Measurements from ENCODE around the gene APRT. TPM values are rescaled to one million over a fixed set of nuclear protein-coding genes. Genes with fewer than 3 reads are reported as not detected.

Gene APRT
- total and polyA plus RNA-seq, 9 of the 15 experiments (the other 6 are each of a cell fraction or from before 2014, with no cell fraction given), result 41.7 to 409 (median 146) TPM

DNA sequence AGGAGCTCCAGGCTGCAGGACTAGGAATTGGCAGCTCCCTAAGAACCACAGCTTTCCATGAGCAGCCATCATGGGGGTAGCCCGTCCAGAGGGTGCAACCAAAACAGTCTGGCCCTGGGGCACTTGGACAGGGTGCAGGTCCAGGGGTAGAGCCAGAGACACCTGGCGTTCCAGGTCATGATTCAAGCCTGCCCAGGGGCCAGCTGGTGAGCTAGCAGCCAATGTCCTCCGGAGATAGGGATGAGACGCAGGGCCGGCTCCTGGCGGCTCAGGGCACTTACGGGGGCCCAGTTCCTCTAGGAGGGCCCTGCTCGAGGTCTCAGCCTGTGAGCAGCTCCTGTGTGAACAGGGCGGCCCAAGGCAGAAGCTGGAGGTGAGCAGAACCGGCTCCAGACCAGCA, 48.8 kb downstream of the APRT start:
- FAIRE-seq (no peak), ATAC-seq (no peak), DNase-seq (ENCODE audit: extremely low read depth in 1 of 4, low spot score in 3 of 4) (no peak)
- no peaks in the 10 kb centered on the region for H3K9me3 ChIP-seq (replicated peaks; ENCODE audit: control insufficient read depth, insufficient read depth, low read depth, low read length)
- 77% methylated on average over 10 of the region's 10 CpGs for WGBS (ENCODE audit: insufficient coverage, low coverage, missing lambda C conversion rate)
- in situ Hi-C loops (cut with MboI) (no loop called here), intact Hi-C loops (cut with micrococcal nuclease) (no loop called here)
- peaks cover 86% of the 10 kb centered on the region for H4K20me1 ChIP-seq (replicated peaks; ENCODE audit: control insufficient read depth, insufficient read depth, low read length)
- H3K9ac ChIP-seq (ENCODE audit: insufficient read depth in 1 of 2, low read depth in 2 of 2, low read length in 2 of 2), result peak overlapping the region in 1 of 2 experiments; percentile 65; a peak in 1 of 4 replicates
- H3K9me1 ChIP-seq (ENCODE audit: control insufficient read depth, insufficient read depth, low read length), result peaks cover 40% of the 10 kb centered on the region
- H3K4me3 ChIP-seq, result no peak overlapping the region
- no TSS peak for BruUV-seq (replicated peaks)
- POLR2A ChIA-PET, result interaction anchor here (0.5 to 5.6 kb wide), 10 partner anchors 8 to 88 kb away, joined by 3 to 26 read pairs (median 4); no protein-coding TSS in a partner anchor
- CTCF ChIA-PET (ENCODE audit: low intra/inter-chr PET ratio), result no interaction called here
- H3K27me3 ChIP-seq (ENCODE audit: control insufficient read depth in 2 of 2, insufficient read depth in 2 of 2, low read length in 2 of 2), result no peaks in the 10 kb centered on the region
- peaks cover 32 to 96% of the 10 kb centered on the region in 2 experiments for H3K4me1 ChIP-seq (replicated peaks in 1 of 2; ENCODE audit: control insufficient read depth in 2 of 2, insufficient read depth in 2 of 2, low read length in 2 of 2)
- H3K4me2 ChIP-seq (ENCODE audit: insufficient read depth, low read length), result no peak overlapping the region
- peaks cover 100% of the 10 kb centered on the region for H3K79me2 ChIP-seq (ENCODE audit: control insufficient read depth, insufficient read depth, low read length)
- H3K36me3 ChIP-seq (ENCODE audit: control insufficient read depth, insufficient read depth, low read length), result peaks cover 95% of the 10 kb centered on the region
- no peak overlapping the region for H2AFZ ChIP-seq (ENCODE audit: low read depth, low read length)
- TF ChIP-seq USF2 (CRISPR knock-in tag; IDR thresholded peaks at IDR 0.05), result no peak
- TF ChIP-seq THRB (CRISPR knock-in tag; conservative IDR thresholded peaks at IDR 0.05), result no peak
- TF ChIP-seq, protein P1, sequence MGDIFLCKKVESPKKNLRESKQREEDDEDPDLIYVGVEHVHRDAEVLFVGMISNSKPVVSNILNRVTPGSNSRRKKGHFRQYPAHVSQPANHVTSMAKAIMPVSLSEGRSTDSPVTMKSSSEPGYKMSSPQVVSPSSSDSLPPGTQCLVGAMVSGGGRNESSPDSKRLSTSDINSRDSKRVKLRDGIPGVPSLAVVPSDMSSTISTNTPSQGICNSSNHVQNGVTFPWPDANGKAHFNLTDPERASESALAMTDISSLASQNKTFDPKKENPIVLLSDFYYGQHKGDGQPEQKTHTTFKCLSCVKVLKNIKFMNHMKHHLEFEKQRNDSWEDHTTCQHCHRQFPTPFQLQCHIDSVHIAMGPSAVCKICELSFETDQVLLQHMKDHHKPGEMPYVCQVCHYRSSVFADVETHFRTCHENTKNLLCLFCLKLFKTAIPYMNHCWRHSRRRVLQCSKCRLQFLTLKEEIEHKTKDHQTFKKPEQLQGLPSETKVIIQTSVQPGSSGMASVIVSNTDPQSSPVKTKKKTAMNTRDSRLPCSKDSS (IDR thresholded peaks at IDR 0.05; ENCODE audit: low read depth, partially characterized antibody), result no peak
- TF ChIP-seq GABPB2 (CRISPR knock-in tag; conservative IDR thresholded peaks at IDR 0.05), result no peak
- TF ChIP-seq ZBTB17 (CRISPR knock-in tag; IDR thresholded peaks at IDR 0.05), result no peak
- no peak for TF ChIP-seq TBP (optimal IDR thresholded peaks at IDR 0.05; ENCODE audit: low read depth, low read length)
- no peak for TF ChIP-seq OTX1 (CRISPR knock-in tag; IDR thresholded peaks at IDR 0.05)
- TF ChIP-seq SMC3 (conservative IDR thresholded peaks at IDR 0.05; ENCODE audit: insufficient read depth, low read depth, low read length), result no peak
- H3K27ac ChIP-seq (ENCODE audit: extremely low read depth, low read depth, low read length), result peak overlapping the region; percentile 27; the same call in 1 of the 3 replicates
